Heart left ventricle (tissue), 13 donors: ENCODE measurements around the gene ZNF646.

Experiments used
- CTCF ChIP-seq, 12 donors: fragments of 200-600 bp; sonication (generic) in 4 of 12; IDR thresholded peaks; one replicate each; pipeline versions ENCODE4 v1.5.0 to v1.8.0; 2018 to 2022; ENCODE audit warnings: antibody characterized with exemption in 12 of 12, mild to moderate bottlenecking in 5 of 12
- POLR2A ChIP-seq, 2 donors: fragments of 450-650 bp; IDR thresholded peaks; one replicate each; pipeline ENCODE4 v1.6.1; 2017; ENCODE audit warnings: antibody characterized with exemption in 2 of 2, mild to moderate bottlenecking in 2 of 2, moderate library complexity in 2 of 2
- donor health status: ischemic (EF 13 %, LVEDD 7.1; RV severe dilation, severe dysfunction).
- donor health status: DM: no; HTN: yes; CAD: no.
- donor health status: DM: no; HTN: no; CAD: no.
- donor health status: ischemic (EF 25% LVEDD 6.9; RV normal size, moderate dysfunction).
- donor health status: ischemic (EF 25% LVEDD 5.7; RV mildly dilated, moderate dysfunction).
- donor health status: ischemic (EF 35%, LVEDD 5.7; RV mildly dilated, moderate dysfunction).
- donor health status: nonischemic (EF 11% LVEDD 7.7; RV severe dilation, severe dysfunction).
- donor health status: DM: yes; HTN: yes; CAD: no.
- donor health status: PGD.
- donor health status: ischemic (EF 29% LVEDD 5.4; RV normal size, mild dysfunction).
- donor health status: nonischemic (EF 23%, LVEDD 6.1; RV moderate dilation, normal function).

GRCh38 chr16:31110106-31111034, 36.1 kb downstream of the ZNF646 start:
- TF ChIP-seq CTCF (IDR thresholded peaks at IDR 0.05) (no peak), POLR2A (IDR thresholded peaks at IDR 0.05) (no peak)
